Activated naive CD4-positive, alpha-beta T cell treated with anti-CD3 and anti-CD28 coated beads, Interleukin-2, amount 10 ng/mL, durations not matched to agents 7 days and 5 days (primary cell): ENCODE results near the gene NLK.
"Not testable (repeated sequence)": the region's sequence is repeated elsewhere in the genome, so short reads cannot be mapped to it uniquely, and the experiment has no call there.

Source experiments
- CTCF ChIA-PET: fragments of 350-600 bp; sonication (Branson Sonifier 250); formaldehyde crosslinking; loops from one replicate; lab custom pipeline; 2021; ENCODE audit warnings: antibody characterized with exemption; lab: Charles Lee
- DNase-seq: peaks from one replicate; pipeline ENCODE4 v3.0.0-alpha.2; 2020
- H3K27ac Mint-ChIP-seq: one replicate; pipeline ENCODE4 v1.8.0; 2021; ENCODE audit warnings: mild to moderate bottlenecking, moderate library complexity, mixed read lengths
- H3K27me3 Mint-ChIP-seq: one replicate; pipeline ENCODE4 v1.8.0; 2021; ENCODE audit warnings: mild to moderate bottlenecking, mixed read lengths
- H3K36me3 Mint-ChIP-seq: one replicate; pipeline ENCODE4 v1.8.0; 2021; ENCODE audit warnings: mixed read lengths
- H3K4me1 Mint-ChIP-seq: one replicate; pipeline ENCODE4 v1.8.0; 2021; ENCODE audit warnings: mixed read lengths
- H3K4me3 Mint-ChIP-seq: one replicate; pipeline ENCODE4 v1.8.0; 2021; ENCODE audit warnings: mild to moderate bottlenecking, moderate library complexity, mixed read lengths
- H3K9me3 Mint-ChIP-seq: one replicate; pipeline ENCODE4 v1.8.0; 2021; ENCODE audit warnings: mixed read lengths

NLK gene

DNA sequence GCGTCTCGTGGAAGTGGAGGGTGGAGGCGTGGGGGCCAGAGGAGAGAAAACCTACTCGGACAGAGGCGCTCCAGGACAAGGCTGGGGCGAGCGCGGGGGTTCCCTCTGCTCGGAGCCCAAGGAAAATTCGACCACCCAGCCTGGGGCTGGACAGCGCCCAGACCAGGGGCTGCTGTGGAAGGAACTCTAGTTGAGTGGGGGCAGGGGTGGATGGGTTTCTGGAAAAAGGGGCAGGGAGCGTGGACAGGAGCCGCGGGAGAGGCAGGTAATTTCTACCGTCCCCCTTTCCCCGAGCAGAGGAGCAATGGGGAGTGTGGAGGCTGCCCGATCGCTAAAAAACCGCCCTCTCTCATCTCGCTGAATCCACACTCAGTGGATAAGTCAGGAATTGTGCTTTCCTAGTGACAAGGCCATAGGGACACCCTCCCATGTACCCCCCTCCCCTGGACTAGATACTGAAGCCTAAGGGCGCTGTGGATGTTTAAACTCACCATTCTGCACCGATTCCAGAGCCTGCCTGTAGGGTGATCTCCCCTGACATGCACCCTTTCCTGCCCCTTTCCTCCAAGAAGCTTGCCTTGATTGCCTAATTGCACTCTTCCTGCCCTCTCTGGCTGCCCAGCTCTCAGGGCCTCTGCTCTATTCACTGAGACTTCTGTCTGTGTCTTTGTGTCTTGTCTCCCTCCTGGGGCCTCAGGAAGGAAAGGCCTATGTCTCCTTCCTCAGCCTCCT is 185.8 kb downstream of the NLK start:
- no peaks in the 10 kb centered on the region for H3K36me3 Mint-ChIP-seq
- H3K27me3 Mint-ChIP-seq: peaks cover 61% of the 10 kb centered on the region
- no peak overlapping the region for H3K27ac Mint-ChIP-seq
- H3K4me1 Mint-ChIP-seq: peaks cover 12% of the 10 kb centered on the region
- H3K4me3 Mint-ChIP-seq: peak overlapping the region; percentile 58
- no peaks in the 10 kb centered on the region for H3K9me3 Mint-ChIP-seq
- CTCF ChIA-PET: interaction anchor here (1.1 kb wide), 1 partner anchor 12 kb away, joined by 3 read pairs; no protein-coding TSS in a partner anchor
- no peak for DNase-seq

DNA sequence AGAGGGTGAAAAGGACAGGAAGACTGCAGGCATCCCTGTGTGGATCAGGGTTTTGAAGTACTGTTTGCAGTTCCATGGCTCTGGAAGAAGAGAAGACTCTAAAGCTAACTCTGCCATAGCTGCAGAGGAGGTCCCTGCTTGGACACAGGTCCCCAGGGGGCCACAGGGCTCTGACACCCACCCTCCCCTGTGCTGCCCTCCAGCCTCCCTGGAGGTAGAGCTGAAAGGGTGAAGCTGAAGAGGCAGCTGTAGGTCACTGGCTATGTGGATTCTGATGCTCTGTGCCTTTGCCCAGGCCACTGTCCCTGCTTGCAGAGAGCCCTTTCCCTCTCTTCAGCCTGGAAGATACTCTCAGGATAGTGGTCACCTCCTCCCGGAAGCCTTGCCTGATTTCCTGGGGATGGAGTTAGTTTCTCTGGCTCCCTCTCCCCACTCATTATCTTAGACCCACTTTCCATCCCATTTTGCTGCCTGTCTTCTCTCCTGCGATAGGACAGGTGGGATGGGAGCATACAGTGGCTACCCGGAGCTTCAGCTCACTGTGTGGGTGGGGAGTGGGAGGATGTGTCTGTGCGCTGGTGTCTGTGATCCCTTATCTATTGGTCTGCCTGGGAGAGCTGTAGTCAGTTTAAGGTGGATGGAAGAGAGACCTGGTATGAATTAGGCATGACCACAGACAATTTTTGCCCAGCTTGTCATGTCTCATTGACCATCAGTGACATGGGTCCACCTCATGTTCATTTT is 186.7 kb downstream of the NLK start:
- no peaks in the 10 kb centered on the region for H3K36me3 Mint-ChIP-seq
- H3K27ac Mint-ChIP-seq: no peak overlapping the region
- H3K4me1 Mint-ChIP-seq: peaks cover 12% of the 10 kb centered on the region
- CTCF ChIA-PET: interaction anchor here (1.1 kb wide), 1 partner anchor 13 kb away, joined by 3 read pairs; no protein-coding TSS in a partner anchor
- H3K27me3 Mint-ChIP-seq: peaks cover 70% of the 10 kb centered on the region
- no peak for DNase-seq
- no peaks in the 10 kb centered on the region for H3K9me3 Mint-ChIP-seq
- H3K4me3 Mint-ChIP-seq: no peak overlapping the region

- CTCF ChIA-PET: no interaction called here
- DNase-seq: no peak
- peaks cover 70% of the 10 kb centered on the region for H3K27me3 Mint-ChIP-seq
- no peaks in the 10 kb centered on the region for H3K9me3 Mint-ChIP-seq
- H3K4me1 Mint-ChIP-seq: peaks cover 12% of the 10 kb centered on the region
- no peak overlapping the region for H3K27ac Mint-ChIP-seq
- H3K36me3 Mint-ChIP-seq: no peaks in the 10 kb centered on the region
- H3K4me3 Mint-ChIP-seq: no peak overlapping the region
Observed at GRCh38 chr17:28230011-28230410, 187.5 kb downstream of the NLK start.

- DNase-seq, H3K4me3 Mint-ChIP-seq, H3K36me3 Mint-ChIP-seq, CTCF ChIA-PET, H3K9me3 Mint-ChIP-seq, H3K27ac Mint-ChIP-seq: not testable (repeated sequence)
- H3K27me3 Mint-ChIP-seq: peaks cover 73% of the 10 kb centered on the region
- H3K4me1 Mint-ChIP-seq: peaks cover 12% of the 10 kb centered on the region
Observed at GRCh38 chr17:28230607-28231006, 188.1 kb downstream of the NLK start.

- peaks cover 66% of the 10 kb centered on the region for H3K27me3 Mint-ChIP-seq
- peaks cover 12% of the 10 kb centered on the region for H3K4me1 Mint-ChIP-seq
- H3K4me3 Mint-ChIP-seq, H3K27ac Mint-ChIP-seq, H3K9me3 Mint-ChIP-seq, DNase-seq, H3K36me3 Mint-ChIP-seq: not testable (repeated sequence)
- CTCF ChIA-PET: interaction anchor here (1.2 to 4.3 kb wide), 4 partner anchors 16 to 50 kb away, joined by 3 to 20 read pairs (median 4); no protein-coding TSS in a partner anchor
Observed at GRCh38 chr17:28231624-28232023, 189.1 kb downstream of the NLK start.

DNA sequence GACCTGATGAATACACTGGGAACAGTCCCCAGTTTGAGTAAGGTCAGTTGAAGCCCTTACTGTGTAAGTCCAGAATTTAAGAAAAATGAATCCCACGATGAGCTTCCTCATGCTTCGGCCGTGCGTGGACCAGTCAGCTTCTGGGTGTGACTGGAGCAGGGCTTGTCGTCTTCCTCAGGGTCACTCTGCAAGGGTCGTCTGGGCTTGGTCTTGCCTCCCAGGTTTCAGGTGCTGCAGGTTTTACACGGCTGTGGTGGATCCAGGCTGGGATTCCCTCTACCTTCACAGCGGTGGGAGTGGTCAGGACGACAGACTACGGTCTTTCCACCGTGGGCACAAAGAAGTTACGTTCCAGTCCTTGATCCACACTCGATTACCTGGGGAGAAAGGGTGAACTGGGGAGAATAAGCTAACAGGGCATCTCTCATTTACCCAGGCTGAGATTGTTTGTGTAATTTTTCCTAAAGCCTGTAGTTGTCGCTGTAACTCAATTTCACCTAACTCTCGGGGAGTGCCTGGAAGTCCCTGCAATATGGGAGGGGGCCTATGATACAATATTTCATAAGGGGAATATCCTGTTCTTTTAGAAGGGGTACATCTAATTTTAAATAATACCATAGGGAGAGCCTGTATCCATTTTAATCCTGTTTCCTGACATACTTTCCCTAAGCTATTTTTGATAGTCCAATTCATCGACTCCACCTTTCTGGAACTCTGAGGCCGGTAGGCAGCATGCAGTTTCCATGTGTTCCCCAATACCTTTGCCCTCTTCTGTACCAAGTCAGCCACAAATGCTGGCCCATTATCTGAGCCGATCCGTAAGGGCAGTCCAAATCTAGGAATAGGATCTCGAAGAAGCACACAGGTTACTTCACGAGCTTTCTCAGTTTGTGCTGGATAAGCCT is 190.7 kb downstream of the NLK start:
- not testable (repeated sequence) for DNase-seq, H3K27ac Mint-ChIP-seq, H3K4me1 Mint-ChIP-seq, H3K36me3 Mint-ChIP-seq, H3K4me3 Mint-ChIP-seq, H3K9me3 Mint-ChIP-seq
- H3K27me3 Mint-ChIP-seq: peaks cover 50% of the 10 kb centered on the region
- CTCF ChIA-PET: interaction anchor here (0.8 to 4.3 kb wide), 11 partner anchors 12 to 428 kb away, joined by 3 to 20 read pairs (median 4); partner anchors contain the start of gene TNFAIP1

GRCh38 chr17:28233872-28234856 is 191.7 kb downstream of the NLK start:
- DNase-seq, H3K27ac Mint-ChIP-seq, H3K36me3 Mint-ChIP-seq, H3K4me3 Mint-ChIP-seq, H3K4me1 Mint-ChIP-seq, H3K9me3 Mint-ChIP-seq: not testable (repeated sequence)
- H3K27me3 Mint-ChIP-seq: peaks cover 40% of the 10 kb centered on the region
- CTCF ChIA-PET: interaction anchor here (0.6 to 4.3 kb wide), 13 partner anchors 11 to 429 kb away, joined by 3 to 20 read pairs (median 4); partner anchors contain the start of gene TNFAIP1

DNA sequence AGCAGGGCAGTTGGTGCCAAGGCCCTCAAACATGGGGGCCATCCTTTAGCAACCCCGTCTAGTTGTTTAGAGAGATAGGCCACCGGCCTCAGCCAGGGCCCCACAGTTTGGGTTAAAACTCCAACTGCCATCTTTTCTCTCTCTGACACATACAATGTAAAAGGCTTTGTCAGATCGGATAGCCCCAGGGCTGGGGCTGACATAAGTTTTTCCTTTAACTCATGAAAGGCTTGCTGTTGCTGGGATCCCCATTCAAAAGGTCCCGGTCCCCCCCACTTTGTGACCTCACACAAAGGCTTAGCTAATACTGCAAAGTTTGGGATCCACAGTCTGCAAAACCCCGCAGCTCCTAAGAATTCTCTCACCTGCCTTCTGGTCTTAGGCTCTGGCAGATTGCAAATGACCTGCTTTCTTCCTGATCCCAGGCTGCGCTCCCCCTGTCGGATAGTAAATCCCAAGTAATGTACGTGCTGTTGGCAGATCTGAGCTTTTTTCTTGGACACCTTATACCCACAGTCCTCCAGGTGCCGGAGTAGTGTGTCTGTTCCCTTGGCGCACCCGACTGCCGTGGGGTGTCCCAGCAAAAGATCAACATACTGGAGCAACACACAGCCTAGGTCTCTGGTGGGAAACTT is 192.7 kb downstream of the NLK start:
- peaks cover 31% of the 10 kb centered on the region for H3K27me3 Mint-ChIP-seq
- H3K9me3 Mint-ChIP-seq, H3K27ac Mint-ChIP-seq, H3K36me3 Mint-ChIP-seq, DNase-seq, H3K4me1 Mint-ChIP-seq, H3K4me3 Mint-ChIP-seq: not testable (repeated sequence)
- CTCF ChIA-PET: interaction anchor here (1.0 to 4.3 kb wide), 6 partner anchors 9 to 55 kb away, joined by 3 to 20 read pairs (median 3); no protein-coding TSS in a partner anchor

DNA sequence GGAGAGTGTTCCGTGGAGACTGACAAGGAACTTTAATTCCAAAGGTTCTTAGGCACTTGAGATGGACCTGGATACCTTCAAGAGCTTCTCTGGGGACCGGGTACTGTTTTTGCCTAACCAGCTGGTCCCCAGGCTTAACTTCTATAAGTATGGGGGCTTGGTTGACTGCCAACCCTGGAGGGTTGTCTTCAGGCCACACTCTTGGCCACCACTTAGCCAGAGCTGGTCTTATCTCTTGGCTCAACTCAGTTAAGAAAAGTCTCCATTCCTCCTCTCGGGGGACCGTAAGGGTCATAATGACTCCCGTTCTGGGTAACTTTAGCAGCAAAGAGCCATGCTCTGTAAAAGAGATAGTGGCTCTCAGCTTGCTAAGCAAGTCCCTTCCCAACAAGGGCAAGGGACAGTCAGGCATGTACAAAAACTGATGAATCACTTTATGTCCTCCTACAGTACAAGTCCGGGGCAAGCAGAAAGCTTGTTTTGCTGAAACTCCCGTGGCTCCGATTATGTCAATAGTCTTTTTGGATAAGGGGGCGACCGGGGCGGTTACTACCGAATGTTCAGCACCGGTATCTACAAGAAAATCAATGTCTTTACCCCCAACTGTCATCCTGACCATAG is 193.7 kb downstream of the NLK start:
- peaks cover 33% of the 10 kb centered on the region for H3K27me3 Mint-ChIP-seq
- H3K9me3 Mint-ChIP-seq, H3K36me3 Mint-ChIP-seq, H3K27ac Mint-ChIP-seq, DNase-seq, H3K4me3 Mint-ChIP-seq, H3K4me1 Mint-ChIP-seq: not testable (repeated sequence)
- CTCF ChIA-PET: interaction anchor here (1.0 to 4.3 kb wide), 3 partner anchors 10 to 54 kb away, joined by 3 to 20 read pairs (median 3); no protein-coding TSS in a partner anchor

- peaks cover 21% of the 10 kb centered on the region for H3K27me3 Mint-ChIP-seq
- CTCF ChIA-PET, H3K36me3 Mint-ChIP-seq, H3K4me1 Mint-ChIP-seq, H3K9me3 Mint-ChIP-seq, H3K4me3 Mint-ChIP-seq, DNase-seq, H3K27ac Mint-ChIP-seq: not testable (repeated sequence)
Observed at GRCh38 chr17:28238547-28239270, 196.2 kb downstream of the NLK start.

DNA sequence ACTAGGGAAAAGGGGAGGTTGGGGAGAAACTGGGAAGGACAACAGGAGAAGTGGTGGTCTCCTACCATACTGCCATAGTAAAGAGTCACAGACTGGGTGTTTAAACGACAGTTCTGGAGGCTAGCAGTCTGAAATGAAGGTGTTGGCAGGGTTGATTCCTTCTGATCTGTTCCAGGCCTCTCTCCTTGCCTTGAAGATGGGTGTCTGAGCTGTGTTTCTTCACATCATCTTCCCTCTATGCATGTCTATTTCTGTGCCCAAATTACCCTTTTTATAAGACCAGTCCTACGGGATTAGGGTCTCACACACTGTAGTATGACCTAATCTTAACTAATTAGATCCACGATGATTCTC is 196.8 kb downstream of the NLK start:
- Mint-ChIP-seq H3K36me3 (no peaks in the 10 kb centered on the region), H3K4me1 (no peaks in the 10 kb centered on the region), H3K27ac (no peak overlapping the region), H3K4me3 (no peak overlapping the region), H3K27me3 (peaks cover 17% of the 10 kb centered on the region), H3K9me3 (no peaks in the 10 kb centered on the region)
- CTCF ChIA-PET: no interaction called here
- DNase-seq: no peak
